Measurements from ENCODE around the gene ZFYVE9.
"Not testable (repeated sequence)": the region's sequence is repeated elsewhere in the genome, so short reads cannot be mapped to it uniquely, and the experiment has no call there.

ZFYVE9 gene

GRCh38 chr1:52191395-52191965 lies 49.6 kb downstream of the ZFYVE9 start:
- DNase-seq (ENCODE audit: low read depth), result no peak

- no peak for DNase-seq (ENCODE audit: low read depth)
Observed at GRCh38 chr1:52192024-52192423, 50.1 kb downstream of the ZFYVE9 start.

GRCh38 chr1:52192436-52192835 lies 50.5 kb downstream of the ZFYVE9 start:
- no peak for DNase-seq (ENCODE audit: low read depth)

GRCh38 chr1:52193985-52194384 lies 52.1 kb downstream of the ZFYVE9 start:
- DNase-seq (ENCODE audit: low read depth), result no peak

GRCh38 chr1:52195161-52195560 lies 53.3 kb downstream of the ZFYVE9 start:
- DNase-seq (ENCODE audit: low read depth), result no peak

- DNase-seq (ENCODE audit: low read depth), result no peak
Observed at GRCh38 chr1:52203935-52204625, 62.2 kb downstream of the ZFYVE9 start.

GRCh38 chr1:52204696-52205095 lies 62.8 kb downstream of the ZFYVE9 start:
- DNase-seq (ENCODE audit: low read depth), result no peak

- not testable (repeated sequence) for DNase-seq (ENCODE audit: low read depth)
Observed at GRCh38 chr1:52206686-52207085, 64.8 kb downstream of the ZFYVE9 start.

GRCh38 chr1:52209429-52209828 lies 67.5 kb downstream of the ZFYVE9 start:
- DNase-seq (ENCODE audit: low read depth), result no peak

- no peak for DNase-seq (ENCODE audit: low read depth)
Observed at GRCh38 chr1:52210044-52210443, 68.2 kb downstream of the ZFYVE9 start.

GRCh38 chr1:52216907-52217458 lies 75.1 kb downstream of the ZFYVE9 start:
- no peak for DNase-seq (ENCODE audit: low read depth)

- no peak for DNase-seq (ENCODE audit: low read depth)
Observed at GRCh38 chr1:52225174-52225573, 83.3 kb downstream of the ZFYVE9 start.

- DNase-seq (ENCODE audit: low read depth), result no peak
Observed at GRCh38 chr1:52229494-52229893, 87.6 kb downstream of the ZFYVE9 start.

- DNase-seq (ENCODE audit: low read depth), result no peak
Observed at GRCh38 chr1:52233463-52233862, 91.6 kb downstream of the ZFYVE9 start.

- no peak for DNase-seq (ENCODE audit: low read depth)
Observed at GRCh38 chr1:52234014-52234413, 92.1 kb downstream of the ZFYVE9 start.

- DNase-seq (ENCODE audit: low read depth), result no peak
Observed at GRCh38 chr1:52234708-52235107, 92.8 kb downstream of the ZFYVE9 start.

GRCh38 chr1:52235646-52236045 lies 93.8 kb downstream of the ZFYVE9 start:
- DNase-seq (ENCODE audit: low read depth), result no peak

GRCh38 chr1:52237430-52237829 lies 95.5 kb downstream of the ZFYVE9 start:
- DNase-seq (ENCODE audit: low read depth), result no peak

GRCh38 chr1:52238474-52238873 lies 96.6 kb downstream of the ZFYVE9 start:
- DNase-seq (ENCODE audit: low read depth), result no peak

GRCh38 chr1:52238887-52239707 lies 97.2 kb downstream of the ZFYVE9 start:
- no peak for DNase-seq (ENCODE audit: low read depth)

GRCh38 chr1:52239708-52240001 lies 97.8 kb downstream of the ZFYVE9 start:
- DNase-seq (ENCODE audit: low read depth), result no peak

- no peak for DNase-seq (ENCODE audit: low read depth)
Observed at GRCh38 chr1:52240592-52241210, 98.8 kb downstream of the ZFYVE9 start.

Measured in activated T-cell treated with anti-CD3 and anti-CD28 coated beads for 24 hours (primary cell).